GM21737 (cell line): ENCODE measurements around the gene C1orf226.
"Not testable (repeated sequence)": the region's sequence is repeated elsewhere in the genome, so short reads cannot be mapped to it uniquely, and the experiment has no call there.

Experiments
- ATAC-seq: cut with Tn5 transposase; IDR thresholded peaks from one replicate; pipeline ENCODE4 v1.9.1; 2021; ENCODE audit warnings: mild to moderate bottlenecking, moderate library complexity; ENCODE audit not compliant: unreplicated experiment

C1orf226 gene

GRCh38 chr1:162381383-162381782, at the start of gene C1orf226:
Gene C1orf226 (plus strand): TSS chr1:162381728. CDS start chr1:162381902, 174 bp downstream.
- ATAC-seq, result no peak

GRCh38 chr1:162333991-162334390, 47.5 kb upstream of the C1orf226 start:
- ATAC-seq, result no peak

- ATAC-seq, result no peak
Observed at GRCh38 chr1:162335126-162335525, 46.4 kb upstream of the C1orf226 start.

GRCh38 chr1:162336621-162337285, 44.8 kb upstream of the C1orf226 start:
- ATAC-seq, result no peak

GRCh38 chr1:162342452-162342983, 39.0 kb upstream of the C1orf226 start:
- no peak for ATAC-seq

- ATAC-seq, result no peak
Observed at GRCh38 chr1:162343470-162343869, 38.1 kb upstream of the C1orf226 start.

- no peak for ATAC-seq
Observed at GRCh38 chr1:162347281-162347680, 34.2 kb upstream of the C1orf226 start.

- no peak for ATAC-seq
Observed at GRCh38 chr1:162349635-162350330, 31.7 kb upstream of the C1orf226 start.

GRCh38 chr1:162351246-162351842, 30.2 kb upstream of the C1orf226 start:
- ATAC-seq, result no peak

GRCh38 chr1:162351874-162352273, 29.7 kb upstream of the C1orf226 start:
- not testable (repeated sequence) for ATAC-seq

- no peak for ATAC-seq
Observed at GRCh38 chr1:162353078-162353477, 28.4 kb upstream of the C1orf226 start.

GRCh38 chr1:162353702-162354101, 27.8 kb upstream of the C1orf226 start:
- no peak for ATAC-seq

- ATAC-seq, result no peak
Observed at GRCh38 chr1:162357681-162358266, 23.8 kb upstream of the C1orf226 start.

- ATAC-seq, result no peak
Observed at GRCh38 chr1:162358928-162359327, 22.6 kb upstream of the C1orf226 start.

GRCh38 chr1:162359523-162360236, 21.8 kb upstream of the C1orf226 start:
- ATAC-seq, result no peak

GRCh38 chr1:162360237-162360873, 21.2 kb upstream of the C1orf226 start:
- ATAC-seq, result no peak

- no peak for ATAC-seq
Observed at GRCh38 chr1:162360874-162361260, 20.7 kb upstream of the C1orf226 start.

GRCh38 chr1:162361349-162361748, 20.2 kb upstream of the C1orf226 start:
- ATAC-seq, result peak; percentile 35

- no peak for ATAC-seq
Observed at GRCh38 chr1:162363823-162364222, 17.7 kb upstream of the C1orf226 start.

GRCh38 chr1:162364498-162364897, 17.0 kb upstream of the C1orf226 start:
- ATAC-seq, result no peak
